A172 (cell line): ENCODE data around the gene USP48. TPM values are rescaled to one million over a fixed set of nuclear protein-coding genes. Genes with fewer than 3 reads are reported as not detected.
A peak's percentile ranks its signal among the peaks of the same experiment; 100 is the strongest.
"Not testable (repeated sequence)": the region's sequence is repeated elsewhere in the genome, so short reads cannot be mapped to it uniquely, and the experiment has no call there.

ENCODE experiments used
- DNase-seq: peaks from one replicate; pipeline ENCODE4 v3.0.0-alpha.2; 2015; ENCODE audit warnings: low spot score
- total RNA-seq: library from RNA; depleted of rRNA; stranded (reverse); fragments of >200 nt; shearing (Covaris generic); gene quantifications from 2 replicates; pipeline ENCODE4 v1.2.3, GENCODE V29; 2014; rRNA removed

USP48 gene
- total RNA-seq, 1 experiment from 2014 or later = 22.8 TPM

- no peak for DNase-seq
These were observed 148.0 kb downstream of the USP48 start for GRCh38 chr1:21634806-21635535.

DNA sequence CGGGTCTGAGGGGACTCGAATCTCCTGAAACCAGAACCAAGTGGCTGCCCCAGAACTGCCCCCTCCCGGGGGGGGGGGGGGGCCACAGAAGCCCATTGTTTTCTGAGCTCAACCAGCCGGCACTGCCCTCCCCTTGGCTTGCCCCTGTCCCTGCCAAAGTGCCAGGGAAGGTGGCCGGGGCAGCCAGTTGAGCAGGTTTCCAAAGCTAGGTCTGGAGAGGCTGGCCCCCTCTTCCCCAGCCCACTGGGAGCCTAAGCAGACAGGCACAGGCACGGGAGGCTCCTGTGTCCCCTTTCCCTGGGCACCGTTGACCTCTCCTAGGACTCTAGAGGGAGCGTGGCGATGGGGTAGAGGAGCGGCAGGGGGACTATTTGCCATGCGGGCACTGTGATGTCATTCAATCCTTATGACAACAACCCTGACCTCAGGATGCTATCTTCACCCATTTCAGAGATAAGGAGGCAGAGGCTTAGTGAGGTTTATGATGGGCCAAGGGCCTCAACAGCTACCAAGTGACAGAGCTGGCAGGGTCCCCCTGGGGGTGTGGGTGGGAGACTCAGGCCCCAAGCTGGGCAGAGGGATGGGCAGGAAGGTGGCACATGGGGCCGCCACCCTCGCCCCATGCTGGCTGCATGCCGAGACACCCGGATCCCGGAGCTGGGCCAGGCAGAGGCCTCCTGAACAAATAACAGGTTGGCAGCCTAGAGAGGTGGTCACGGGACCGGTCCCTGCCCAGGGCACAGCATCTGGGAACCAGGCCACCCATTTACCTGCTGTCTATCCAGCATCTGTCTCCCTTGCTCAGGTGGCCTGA, 148.8 kb downstream of the USP48 start:
- DNase-seq = no peak

- no peak for DNase-seq
These were observed 149.7 kb downstream of the USP48 start for GRCh38 chr1:21633141-21633755.

DNA sequence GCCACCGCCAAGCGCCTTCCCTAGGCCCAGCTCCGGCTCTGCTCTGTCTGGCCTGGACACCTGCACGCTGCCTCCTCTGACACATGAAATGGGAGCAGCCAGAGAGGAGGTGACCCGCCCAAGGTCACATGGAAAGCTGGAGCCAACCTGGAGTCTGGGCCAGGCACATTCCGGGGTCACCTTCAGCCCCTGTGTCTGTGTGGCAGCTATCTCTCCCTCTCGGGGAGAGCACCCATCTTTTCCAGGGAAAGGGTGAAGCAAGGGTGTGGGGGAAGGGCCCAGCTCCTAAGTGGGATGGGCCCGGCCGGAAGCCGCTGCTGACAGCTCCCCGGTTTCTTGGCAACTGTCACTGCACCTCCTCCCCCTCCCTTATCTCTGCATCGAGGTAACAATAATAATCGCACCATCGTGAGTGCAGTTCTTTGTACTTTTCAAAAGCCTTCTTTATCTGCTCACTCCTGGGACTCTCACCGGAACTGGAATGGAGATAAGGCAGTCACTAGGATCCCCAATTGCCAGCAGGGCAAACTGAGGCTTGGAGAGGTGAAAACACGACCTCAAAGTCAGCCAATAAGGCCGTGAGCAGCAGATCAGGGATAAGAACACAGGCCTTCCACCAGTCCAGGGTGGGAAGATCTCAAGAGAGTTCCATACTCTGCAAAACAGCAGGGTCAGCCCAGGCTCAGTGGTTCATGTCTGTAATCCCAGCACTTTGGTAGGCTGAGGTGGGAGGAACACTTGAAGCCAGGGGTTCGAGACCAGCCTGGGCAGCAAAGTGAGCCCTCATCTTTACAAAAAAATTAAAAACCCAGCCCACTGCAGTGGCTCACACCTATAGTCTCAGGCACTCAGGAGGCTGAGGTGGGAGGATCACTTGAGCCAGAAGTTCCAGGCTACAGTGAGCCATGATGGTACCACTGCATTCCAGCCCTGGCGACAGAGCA, 150.7 kb downstream of the USP48 start:
- peak; percentile 61 for DNase-seq

GRCh38 chr1:21631590-21631943, 151.4 kb downstream of the USP48 start:
- DNase-seq = not testable (repeated sequence)

- no peak for DNase-seq
These were observed 152.2 kb downstream of the USP48 start for GRCh38 chr1:21630571-21631343.

DNA sequence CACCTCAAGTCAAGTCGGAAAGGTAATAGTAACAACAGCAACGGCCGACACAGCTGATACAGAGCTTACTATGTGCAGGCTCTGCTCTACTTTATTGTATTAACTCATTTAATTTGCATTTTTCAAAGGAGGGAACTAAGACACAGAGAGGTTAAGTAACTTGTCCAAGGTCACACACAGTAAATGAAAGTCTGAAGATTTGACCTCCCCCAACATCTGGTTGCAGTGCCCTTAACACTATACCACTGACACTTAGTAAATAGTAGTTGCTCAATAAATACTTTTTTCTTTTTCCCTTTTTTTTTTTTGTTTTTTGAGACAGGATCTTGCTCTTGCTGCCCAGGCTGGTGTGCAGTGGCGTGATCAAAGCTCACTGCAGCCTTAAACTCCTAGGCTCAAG, 153.0 kb downstream of the USP48 start:
- DNase-seq = no peak

GRCh38 chr1:21628798-21629393, 154.1 kb downstream of the USP48 start:
- no peak for DNase-seq

Other genes starting within 250 kb of the USP48 start
- gene RAP1GAP, start 113.8 kb downstream of the USP48 start, total RNA-seq = 0.93 and 1.1 TPM in 2 replicates
- not detected in 2 replicates for gene LDLRAD2, start 29.1 kb upstream of the USP48 start, total RNA-seq
- gene HSPG2, start 154.2 kb upstream of the USP48 start, total RNA-seq = 17.9 and 18.3 TPM in 2 replicates
- gene CELA3B, start 193.9 kb upstream of the USP48 start, total RNA-seq = not detected in 2 replicates
- not detected in 2 replicates for gene CELA3A, start 218.5 kb upstream of the USP48 start, total RNA-seq